Lower leg skin (tissue), 3 donors: ENCODE data around the gene STRN4.

Experiments used
- CTCF ChIP-seq, 3 donors: fragments of 450-650 bp; IDR thresholded peaks; one replicate each; pipeline ENCODE4 v1.5.1; 2016; ENCODE audit warnings: antibody characterized with exemption in 3 of 3, mild to moderate bottlenecking in 3 of 3, moderate library complexity in 2 of 3
- POLR2A ChIP-seq, 2 donors: fragments of 450-650 bp; IDR thresholded peaks; one replicate each; pipeline ENCODE4 v1.6.1; 2016 to 2017; ENCODE audit warnings: antibody characterized with exemption in 2 of 2, mild to moderate bottlenecking in 1 of 2, moderate library complexity in 1 of 2

DNA sequence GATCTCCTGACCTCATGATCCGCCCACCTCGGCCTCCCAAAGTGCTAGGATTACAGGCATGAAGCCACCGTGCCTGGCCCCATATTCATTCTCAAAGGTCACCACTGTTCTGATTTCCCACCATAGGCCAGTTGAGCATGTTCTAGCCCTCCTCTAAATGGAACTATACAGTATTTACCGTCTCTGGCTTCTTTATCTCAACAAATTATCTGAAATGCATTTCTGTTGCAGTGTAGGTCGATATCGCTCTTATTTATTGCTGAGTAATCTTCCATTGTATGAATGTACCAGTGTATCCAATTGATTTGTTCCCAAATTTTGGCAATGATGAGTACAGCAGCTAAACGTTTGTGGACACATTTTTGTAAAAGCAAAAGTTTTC is 26.8 kb upstream of the STRN4 start:
- TF ChIP-seq CTCF (IDR thresholded peaks at IDR 0.05) (no peak), POLR2A (IDR thresholded peaks at IDR 0.05) (no peak)
